ENCODE data around the gene TREM2. TPM values are rescaled to one million over a fixed set of nuclear protein-coding genes. Genes with fewer than 3 reads are reported as not detected.

The TREM2 gene
- total and polyA plus RNA-seq, 2 donors, result 1.7 to 7.5 TPM

DNA sequence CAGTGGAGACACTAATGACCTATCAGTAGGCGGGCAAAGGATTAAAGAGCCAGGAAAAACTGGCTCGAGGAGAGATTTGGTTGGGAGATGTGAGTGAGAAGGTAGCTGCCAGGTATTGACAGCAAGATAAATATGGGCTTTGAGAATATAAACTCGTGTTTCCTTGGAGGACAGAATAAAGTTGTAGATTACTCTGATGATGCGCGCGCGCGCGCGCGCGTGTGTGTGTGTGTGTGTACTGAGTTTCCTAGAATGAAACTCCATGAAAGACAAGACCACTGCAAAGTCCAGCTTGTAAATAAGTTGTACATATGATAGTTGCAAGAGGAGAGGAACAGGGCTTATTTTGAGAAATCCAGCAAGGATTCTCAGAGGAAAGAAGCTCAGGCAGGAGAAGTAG is 13.3 kb upstream of the TREM2 start:
- 87% methylated on average over 12 of the region's 12 CpGs for WGBS
- Histone ChIP-seq H3K27me3 (ENCODE audit: control insufficient read depth in 2 of 2, insufficient read depth in 1 of 2, low read length in 1 of 2) (peaks cover 0 to 3% of the 10 kb centered on the region in 2 donors), H3K4me1 (ENCODE audit: control insufficient read depth in 2 of 2, insufficient read depth in 2 of 2, low read length in 2 of 2) (no peaks in the 10 kb centered on the region), H3K27ac (ENCODE audit: low read depth in 1 of 2, low read length in 1 of 2) (no peak overlapping the region), H3K36me3 (ENCODE audit: control insufficient read depth in 2 of 2, insufficient read depth in 2 of 2, low read length in 1 of 2) (no peaks in the 10 kb centered on the region), H3K9me3 (ENCODE audit: control insufficient read depth in 2 of 2, insufficient read depth in 1 of 2, low read length in 1 of 2) (no peaks in the 10 kb centered on the region), H3K4me3 (ENCODE audit: low read length in 2 of 2) (no peak overlapping the region)
- DNase-seq (ENCODE audit: low read depth in 6 of 9, low spot score in 9 of 9), result no peak

DNA sequence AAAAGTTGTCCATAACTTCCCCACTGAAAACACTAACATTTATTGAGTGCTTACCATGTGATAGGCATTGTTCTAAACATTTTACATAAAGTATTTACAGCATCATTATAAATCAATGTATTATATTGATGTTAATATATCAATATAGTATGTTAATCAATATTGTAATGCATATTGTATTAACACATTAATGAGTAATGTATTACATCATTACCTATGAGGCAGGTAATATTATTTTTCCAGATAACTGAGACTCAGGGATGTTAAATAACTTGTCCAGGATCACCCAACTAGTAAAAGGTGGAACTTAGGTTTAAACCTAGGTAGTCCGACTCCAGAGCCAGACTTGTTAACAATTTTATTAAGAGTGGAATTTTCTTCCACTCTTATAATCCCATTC is 12.2 kb upstream of the TREM2 start:
- H3K4me3 ChIP-seq (ENCODE audit: low read length in 2 of 2), result no peak overlapping the region
- H3K9me3 ChIP-seq (ENCODE audit: control insufficient read depth in 2 of 2, insufficient read depth in 1 of 2, low read length in 1 of 2), result no peaks in the 10 kb centered on the region
- 98% methylated on average over 1 of the region's 1 CpG for WGBS
- peaks cover 0 to 4% of the 10 kb centered on the region in 2 donors for H3K27me3 ChIP-seq (ENCODE audit: control insufficient read depth in 2 of 2, insufficient read depth in 1 of 2, low read length in 1 of 2)
- no peaks in the 10 kb centered on the region for H3K36me3 ChIP-seq (ENCODE audit: control insufficient read depth in 2 of 2, insufficient read depth in 2 of 2, low read length in 1 of 2)
- no peaks in the 10 kb centered on the region for H3K4me1 ChIP-seq (ENCODE audit: control insufficient read depth in 2 of 2, insufficient read depth in 2 of 2, low read length in 2 of 2)
- no peak overlapping the region for H3K27ac ChIP-seq (ENCODE audit: low read depth in 1 of 2, low read length in 1 of 2)
- no peak for DNase-seq (ENCODE audit: low read depth in 6 of 9, low spot score in 9 of 9)

DNA sequence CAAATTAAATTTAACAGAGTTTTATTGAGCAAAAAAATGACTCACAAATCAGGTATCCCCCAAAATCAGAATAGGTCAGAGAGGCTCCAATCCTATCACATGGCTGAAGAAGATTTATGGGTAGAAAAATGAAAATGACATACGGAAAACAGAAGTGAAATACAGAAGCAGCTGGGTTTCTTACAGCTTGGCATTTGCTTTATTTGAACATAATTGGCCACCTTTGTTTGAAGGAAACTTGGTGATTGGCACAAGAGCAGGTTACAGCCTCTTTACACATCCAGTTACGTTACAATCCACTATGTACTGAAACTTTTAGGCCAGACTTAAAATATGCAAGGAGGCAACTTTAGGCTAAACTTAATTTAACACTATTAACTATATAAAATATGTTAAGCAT is 11.7 kb upstream of the TREM2 start:
- no peak for DNase-seq (ENCODE audit: low read depth in 6 of 9, low spot score in 9 of 9)
- H3K27me3 ChIP-seq (ENCODE audit: control insufficient read depth in 2 of 2, insufficient read depth in 1 of 2, low read length in 1 of 2), result peaks cover 0 to 7% of the 10 kb centered on the region in 2 donors

DNA sequence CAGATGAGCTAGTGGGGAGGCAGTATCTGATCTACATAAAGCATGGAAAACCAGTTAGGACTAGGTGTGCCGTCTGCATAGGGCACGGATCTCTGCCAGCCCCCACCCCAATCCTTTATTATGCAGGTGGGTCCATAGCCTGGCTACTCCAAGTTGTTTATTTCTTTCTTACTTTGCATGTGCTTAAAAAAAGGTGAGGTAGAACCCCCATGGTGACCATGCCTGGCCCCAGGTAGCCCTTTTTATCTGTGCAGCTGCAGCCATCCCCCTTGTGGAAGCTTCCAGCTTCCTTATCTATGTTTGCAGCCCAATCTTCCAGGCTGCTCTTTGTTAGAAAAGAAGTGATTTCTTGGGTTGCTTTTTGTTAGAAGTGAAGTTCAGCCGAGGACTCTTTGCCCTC is 9.0 kb upstream of the TREM2 start:
- peaks cover 0 to 10% of the 10 kb centered on the region in 2 donors for H3K27me3 ChIP-seq (ENCODE audit: control insufficient read depth in 2 of 2, insufficient read depth in 1 of 2, low read length in 1 of 2)
- 82% methylated on average over 3 of the region's 3 CpGs for WGBS
- no peaks in the 10 kb centered on the region for H3K4me1 ChIP-seq (ENCODE audit: control insufficient read depth in 2 of 2, insufficient read depth in 2 of 2, low read length in 2 of 2)
- no peaks in the 10 kb centered on the region for H3K9me3 ChIP-seq (ENCODE audit: control insufficient read depth in 2 of 2, insufficient read depth in 1 of 2, low read length in 1 of 2)
- no peak overlapping the region for H3K4me3 ChIP-seq (ENCODE audit: low read length in 2 of 2)
- no peaks in the 10 kb centered on the region for H3K36me3 ChIP-seq (ENCODE audit: control insufficient read depth in 2 of 2, insufficient read depth in 2 of 2, low read length in 1 of 2)
- no peak for DNase-seq (ENCODE audit: low read depth in 6 of 9, low spot score in 9 of 9)
- no peak overlapping the region for H3K27ac ChIP-seq (ENCODE audit: low read depth in 1 of 2, low read length in 1 of 2)

More for the DNA sequence above, 11.7 kb upstream of the TREM2 start:
- no peaks in the 10 kb centered on the region for H3K36me3 ChIP-seq (ENCODE audit: control insufficient read depth in 2 of 2, insufficient read depth in 2 of 2, low read length in 1 of 2)
- no peaks in the 10 kb centered on the region for H3K4me1 ChIP-seq (ENCODE audit: control insufficient read depth in 2 of 2, insufficient read depth in 2 of 2, low read length in 2 of 2)
- no peaks in the 10 kb centered on the region for H3K9me3 ChIP-seq (ENCODE audit: control insufficient read depth in 2 of 2, insufficient read depth in 1 of 2, low read length in 1 of 2)
- WGBS, result 65% methylated on average over 2 of the region's 2 CpGs
- H3K4me3 ChIP-seq (ENCODE audit: low read length in 2 of 2), result no peak overlapping the region
- no peak overlapping the region for H3K27ac ChIP-seq (ENCODE audit: low read depth in 1 of 2, low read length in 1 of 2)

DNA sequence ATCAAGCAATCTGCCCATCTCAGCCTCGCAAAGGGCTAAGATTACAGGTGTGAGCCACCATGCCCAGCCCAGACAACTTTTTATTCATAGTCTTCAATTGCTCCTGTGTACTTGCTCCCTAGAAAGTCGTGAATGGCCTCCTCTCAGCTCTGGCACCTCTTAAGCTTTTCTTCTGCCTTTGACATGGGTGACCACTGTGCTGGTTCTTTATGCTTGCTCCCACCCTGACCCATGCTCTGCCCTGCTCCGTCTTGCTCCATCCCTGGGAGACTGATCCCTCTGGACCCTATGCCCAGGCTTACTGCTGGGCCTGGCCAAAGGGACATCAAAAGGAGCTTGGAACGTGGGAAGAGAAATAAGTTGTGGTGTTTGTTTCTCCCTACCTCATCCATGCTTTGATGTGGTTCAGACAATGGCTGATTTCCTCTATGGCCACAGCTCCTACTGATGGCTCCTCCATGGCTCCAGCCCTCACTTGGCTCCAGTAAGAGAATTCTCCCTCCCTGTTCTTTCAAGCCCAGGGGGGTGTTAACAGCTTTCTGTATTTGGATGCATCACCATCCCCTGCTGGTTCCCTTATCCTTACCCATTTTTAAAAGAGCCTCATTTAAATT is 7.7 kb upstream of the TREM2 start:
- no peak overlapping the region for H3K27ac ChIP-seq (ENCODE audit: low read depth in 1 of 2, low read length in 1 of 2)
- WGBS, result 79% methylated on average over 4 of the region's 4 CpGs
- DNase-seq (ENCODE audit: low read depth in 6 of 9, low spot score in 9 of 9), result no peak

DNA sequence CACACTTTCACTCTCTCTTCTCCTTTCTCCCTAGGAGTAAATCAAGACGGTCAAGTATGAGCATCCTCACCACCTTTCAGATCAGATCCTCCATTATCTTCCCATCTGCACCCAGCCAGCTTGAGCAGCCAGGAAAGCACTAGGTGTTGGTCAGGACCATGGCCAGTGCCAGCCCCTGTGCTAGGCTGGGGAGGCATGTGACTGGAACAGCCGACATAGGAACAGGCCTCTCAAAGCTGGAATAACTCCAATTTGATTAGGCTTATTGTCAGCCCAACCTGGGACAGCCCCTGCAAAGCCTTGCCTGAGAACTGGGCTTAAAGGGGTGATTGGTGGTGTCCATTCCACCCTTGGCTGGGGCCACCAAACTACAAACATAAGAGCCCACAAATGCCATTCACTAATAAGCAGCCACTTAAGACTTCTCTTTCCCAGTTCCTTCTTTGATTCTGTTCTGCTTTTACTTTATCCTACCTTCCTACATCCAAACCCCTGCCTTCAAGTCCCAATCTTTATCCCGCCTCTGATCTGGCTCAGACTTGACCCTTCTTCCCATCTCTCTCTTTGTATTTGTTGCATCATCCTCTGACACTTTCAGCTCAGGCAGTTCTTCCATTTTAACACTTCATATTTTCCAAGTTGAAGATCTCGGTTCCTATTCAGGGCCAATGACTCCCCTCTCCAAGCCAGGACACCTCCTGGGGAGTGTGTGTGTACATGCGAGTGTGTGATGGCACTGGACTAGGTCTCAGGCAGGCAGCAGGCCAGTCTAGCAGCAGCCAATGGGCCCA is 4.5 kb upstream of the TREM2 start:
- DNase-seq (ENCODE audit: low read depth in 6 of 9, low spot score in 9 of 9), result peak in 1 of 9 donors; percentile 23
- 81% methylated on average over 5 of the region's 5 CpGs for WGBS
- H3K4me1 ChIP-seq (ENCODE audit: control insufficient read depth in 2 of 2, insufficient read depth in 2 of 2, low read length in 2 of 2), result no peaks in the 10 kb centered on the region
- H3K36me3 ChIP-seq (ENCODE audit: control insufficient read depth in 2 of 2, insufficient read depth in 2 of 2, low read length in 1 of 2), result no peaks in the 10 kb centered on the region
- H3K9me3 ChIP-seq (ENCODE audit: control insufficient read depth in 2 of 2, insufficient read depth in 1 of 2, low read length in 1 of 2), result no peaks in the 10 kb centered on the region
- H3K4me3 ChIP-seq (ENCODE audit: low read length in 2 of 2), result no peak overlapping the region
- peaks cover 0 to 10% of the 10 kb centered on the region in 2 donors for H3K27me3 ChIP-seq (ENCODE audit: control insufficient read depth in 2 of 2, insufficient read depth in 1 of 2, low read length in 1 of 2)
- H3K27ac ChIP-seq (ENCODE audit: low read depth in 1 of 2, low read length in 1 of 2), result no peak overlapping the region

More for the DNA sequence above, 7.7 kb upstream of the TREM2 start:
- Histone ChIP-seq H3K4me1 (ENCODE audit: control insufficient read depth in 2 of 2, insufficient read depth in 2 of 2, low read length in 2 of 2) (no peaks in the 10 kb centered on the region), H3K4me3 (ENCODE audit: low read length in 2 of 2) (no peak overlapping the region), H3K27me3 (ENCODE audit: control insufficient read depth in 2 of 2, insufficient read depth in 1 of 2, low read length in 1 of 2) (peaks cover 0 to 10% of the 10 kb centered on the region in 2 donors), H3K9me3 (ENCODE audit: control insufficient read depth in 2 of 2, insufficient read depth in 1 of 2, low read length in 1 of 2) (no peaks in the 10 kb centered on the region), H3K36me3 (ENCODE audit: control insufficient read depth in 2 of 2, insufficient read depth in 2 of 2, low read length in 1 of 2) (no peaks in the 10 kb centered on the region)

DNA sequence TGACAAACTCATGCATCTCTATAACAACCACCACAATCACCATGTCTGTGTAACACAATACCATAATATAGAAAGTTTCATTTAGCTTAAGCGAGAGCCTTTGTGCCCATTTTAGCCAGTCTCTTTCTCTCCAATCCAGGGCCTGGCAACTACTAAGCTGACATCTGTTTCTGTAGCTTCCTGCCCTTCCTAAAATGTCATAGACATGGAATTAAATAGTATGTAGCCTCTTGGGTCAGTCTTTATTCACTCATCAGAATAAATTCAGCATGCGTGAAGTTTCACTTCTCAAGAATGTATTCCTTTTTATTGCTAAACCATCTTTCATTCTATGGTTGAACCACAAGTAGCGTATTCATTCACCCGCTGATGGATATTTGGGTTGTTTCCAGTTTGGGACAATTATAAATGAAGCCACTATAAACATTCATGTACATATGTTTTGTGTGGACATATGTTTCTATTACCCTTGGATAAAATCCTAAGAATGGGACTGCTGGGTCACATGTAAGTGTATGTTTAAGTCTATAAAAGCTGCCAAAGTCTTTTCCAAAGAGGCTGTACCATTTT is 1.7 kb upstream of the TREM2 start:
- no peaks in the 10 kb centered on the region for H3K9me3 ChIP-seq (ENCODE audit: control insufficient read depth in 2 of 2, insufficient read depth in 1 of 2, low read length in 1 of 2)
- H3K27me3 ChIP-seq (ENCODE audit: control insufficient read depth in 2 of 2, insufficient read depth in 1 of 2, low read length in 1 of 2), result peaks cover 0 to 10% of the 10 kb centered on the region in 2 donors
- WGBS, result 96% methylated on average over 4 of the region's 4 CpGs
- no peak for DNase-seq (ENCODE audit: low read depth in 6 of 9, low spot score in 9 of 9)
- no peaks in the 10 kb centered on the region for H3K4me1 ChIP-seq (ENCODE audit: control insufficient read depth in 2 of 2, insufficient read depth in 2 of 2, low read length in 2 of 2)
- no peaks in the 10 kb centered on the region for H3K36me3 ChIP-seq (ENCODE audit: control insufficient read depth in 2 of 2, insufficient read depth in 2 of 2, low read length in 1 of 2)
- no peak overlapping the region for H3K4me3 ChIP-seq (ENCODE audit: low read length in 2 of 2)
- no peak overlapping the region for H3K27ac ChIP-seq (ENCODE audit: low read depth in 1 of 2, low read length in 1 of 2)

DNA sequence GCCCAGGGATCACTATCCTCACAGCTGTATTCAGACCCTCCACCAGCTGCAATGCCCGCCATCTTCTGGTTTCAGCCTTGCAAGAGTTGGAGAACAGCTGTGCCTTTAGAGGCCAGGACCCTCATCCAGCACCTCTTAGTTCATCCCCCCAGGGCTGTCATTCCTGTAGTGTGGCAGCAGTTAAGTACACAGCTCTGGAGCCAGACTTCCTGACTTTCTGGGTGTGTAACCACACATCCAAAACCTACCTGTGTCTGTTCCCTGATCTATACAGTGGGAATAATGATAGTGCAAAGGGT is 452 bp upstream of the TREM2 start:
- WGBS, result 100% methylated on average over 1 of the region's 1 CpG
- no peak overlapping the region for H3K27ac ChIP-seq (ENCODE audit: low read depth in 1 of 2, low read length in 1 of 2)
- no peak for DNase-seq (ENCODE audit: low read depth in 6 of 9, low spot score in 9 of 9)
- no peaks in the 10 kb centered on the region for H3K36me3 ChIP-seq (ENCODE audit: control insufficient read depth in 2 of 2, insufficient read depth in 2 of 2, low read length in 1 of 2)
- no peaks in the 10 kb centered on the region for H3K9me3 ChIP-seq (ENCODE audit: control insufficient read depth in 2 of 2, insufficient read depth in 1 of 2, low read length in 1 of 2)
- no peaks in the 10 kb centered on the region for H3K4me1 ChIP-seq (ENCODE audit: control insufficient read depth in 2 of 2, insufficient read depth in 2 of 2, low read length in 2 of 2)
- no peak overlapping the region for H3K4me3 ChIP-seq (ENCODE audit: low read length in 2 of 2)
- peaks cover 0 to 10% of the 10 kb centered on the region in 2 donors for H3K27me3 ChIP-seq (ENCODE audit: control insufficient read depth in 2 of 2, insufficient read depth in 1 of 2, low read length in 1 of 2)

DNA sequence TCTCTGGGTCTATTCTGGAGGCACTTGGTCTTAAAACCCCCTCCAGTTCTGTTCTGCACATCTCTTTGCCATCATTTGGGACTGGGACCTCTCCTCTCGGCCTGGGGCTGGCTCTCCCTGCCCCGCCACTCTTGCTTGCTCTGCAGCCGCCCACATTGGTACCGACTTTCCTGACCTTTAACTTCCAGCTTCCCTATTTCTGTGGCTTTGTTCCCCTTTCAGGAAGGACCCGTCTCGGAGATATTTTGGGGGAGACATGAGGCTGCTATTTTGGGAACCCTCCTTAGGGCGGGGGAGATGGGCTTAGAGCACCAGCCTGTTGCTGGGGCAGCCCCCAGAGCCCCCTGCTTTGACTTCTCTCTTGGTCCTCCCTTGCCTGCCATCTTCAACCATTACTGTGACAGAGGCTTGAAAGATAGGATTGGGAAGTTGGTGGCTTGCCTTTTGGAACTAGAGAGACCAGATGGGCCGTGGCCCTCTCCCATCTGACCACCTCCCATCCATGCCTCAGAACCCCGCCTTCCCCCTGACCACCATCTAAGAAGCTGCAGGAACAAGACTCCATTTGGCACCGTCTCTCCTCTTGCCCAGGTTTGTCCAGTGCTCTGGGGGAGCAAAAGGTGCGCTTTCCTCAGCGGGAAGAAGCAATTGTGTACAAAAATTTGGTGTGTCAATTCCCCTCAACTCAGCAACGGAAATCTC is 914 bp downstream of the TREM2 start:
- Histone ChIP-seq H3K27ac (ENCODE audit: low read depth in 1 of 2, low read length in 1 of 2) (no peak overlapping the region), H3K27me3 (ENCODE audit: control insufficient read depth in 2 of 2, insufficient read depth in 1 of 2, low read length in 1 of 2) (peaks cover 0 to 7% of the 10 kb centered on the region in 2 donors), H3K4me1 (ENCODE audit: control insufficient read depth in 2 of 2, insufficient read depth in 2 of 2, low read length in 2 of 2) (no peaks in the 10 kb centered on the region), H3K4me3 (ENCODE audit: low read length in 2 of 2) (no peak overlapping the region), H3K36me3 (ENCODE audit: control insufficient read depth in 2 of 2, insufficient read depth in 2 of 2, low read length in 1 of 2) (no peaks in the 10 kb centered on the region), H3K9me3 (ENCODE audit: control insufficient read depth in 2 of 2, insufficient read depth in 1 of 2, low read length in 1 of 2) (no peaks in the 10 kb centered on the region)
- no peak for DNase-seq (ENCODE audit: low read depth in 6 of 9, low spot score in 9 of 9)
- WGBS, result 57% methylated on average over 13 of the region's 13 CpGs
